ENCODE measurements around the gene TSKU. TPM values are rescaled to one million over a fixed set of nuclear protein-coding genes. Genes with fewer than 3 reads are reported as not detected.

Gene TSKU
- total RNA-seq, 1 donor from 2014 or later, result 59.5 TPM

GRCh38 chr11:76835928-76836612 is 52.9 kb downstream of the TSKU start:
- peaks cover 7% of the 10 kb centered on the region for H3K27me3 ChIP-seq (ENCODE audit: control insufficient read depth, insufficient read depth, low read length)
- H3K4me3 ChIP-seq (ENCODE audit: low read depth, low read length), result no peak overlapping the region
- no peaks in the 10 kb centered on the region for H3K36me3 ChIP-seq (ENCODE audit: control insufficient read depth, insufficient read depth, low read length)
- no peak for TF ChIP-seq CTCF (IDR thresholded peaks at IDR 0.05; ENCODE audit: insufficient read depth, low read length, poor library complexity, severe bottlenecking)
- no peak for DNase-seq (ENCODE audit: low read depth)

GRCh38 chr11:76836613-76837291 is 53.6 kb downstream of the TSKU start:
- no peaks in the 10 kb centered on the region for H3K36me3 ChIP-seq (ENCODE audit: control insufficient read depth, insufficient read depth, low read length)
- H3K27me3 ChIP-seq (ENCODE audit: control insufficient read depth, insufficient read depth, low read length), result peaks cover 10% of the 10 kb centered on the region
- H3K4me3 ChIP-seq (ENCODE audit: low read depth, low read length), result no peak overlapping the region
- DNase-seq (ENCODE audit: low read depth), result no peak
- TF ChIP-seq CTCF (IDR thresholded peaks at IDR 0.05; ENCODE audit: insufficient read depth, low read length, poor library complexity, severe bottlenecking), result no peak

- TF ChIP-seq CTCF (IDR thresholded peaks at IDR 0.05; ENCODE audit: insufficient read depth, low read length, poor library complexity, severe bottlenecking), result no peak
- Histone ChIP-seq H3K36me3 (ENCODE audit: control insufficient read depth, insufficient read depth, low read length) (no peaks in the 10 kb centered on the region), H3K4me3 (ENCODE audit: low read depth, low read length) (no peak overlapping the region), H3K27me3 (ENCODE audit: control insufficient read depth, insufficient read depth, low read length) (peaks cover 11% of the 10 kb centered on the region)
- no peak for DNase-seq (ENCODE audit: low read depth)
Measured at GRCh38 chr11:76837696-76838677, 54.8 kb downstream of the TSKU start.

- Histone ChIP-seq H3K27me3 (ENCODE audit: control insufficient read depth, insufficient read depth, low read length) (peaks cover 11% of the 10 kb centered on the region), H3K36me3 (ENCODE audit: control insufficient read depth, insufficient read depth, low read length) (no peaks in the 10 kb centered on the region), H3K4me3 (ENCODE audit: low read depth, low read length) (no peak overlapping the region)
- TF ChIP-seq CTCF (IDR thresholded peaks at IDR 0.05; ENCODE audit: insufficient read depth, low read length, poor library complexity, severe bottlenecking), result peak; percentile 22
- DNase-seq (ENCODE audit: low read depth), result no peak
Measured at GRCh38 chr11:76838678-76839068, 55.5 kb downstream of the TSKU start.

GRCh38 chr11:76839311-76839710 is 56.2 kb downstream of the TSKU start:
- H3K4me3 ChIP-seq (ENCODE audit: low read depth, low read length), result no peak overlapping the region
- TF ChIP-seq CTCF (IDR thresholded peaks at IDR 0.05; ENCODE audit: insufficient read depth, low read length, poor library complexity, severe bottlenecking), result no peak
- H3K27me3 ChIP-seq (ENCODE audit: control insufficient read depth, insufficient read depth, low read length), result peaks cover 11% of the 10 kb centered on the region
- no peaks in the 10 kb centered on the region for H3K36me3 ChIP-seq (ENCODE audit: control insufficient read depth, insufficient read depth, low read length)
- DNase-seq (ENCODE audit: low read depth), result no peak
